H9 (cell line): ENCODE measurements around the gene SASH3. TPM values are rescaled to one million over a fixed set of nuclear protein-coding genes. Genes with fewer than 3 reads are reported as not detected.
A peak's percentile ranks its signal among the peaks of the same experiment; 100 is the strongest.

ENCODE experiments used
- DNase-seq: peaks from one replicate; pipeline ENCODE4 v3.0.0-alpha.2; 2017
- H2AFZ ChIP-seq: one replicate; pipeline ENCODE4 v1.6.1; 2013; ENCODE audit warnings: mild to moderate bottlenecking, low read length, control low read depth, moderate library complexity
- H2AK5ac ChIP-seq: 2 replicates; pipeline ENCODE4 v1.6.1; 2013; ENCODE audit warnings: low read length, control low read depth, mixed read lengths; ENCODE audit not compliant: insufficient read length
- H2BK120ac ChIP-seq: one replicate; pipeline ENCODE4 v1.6.1; 2013; ENCODE audit warnings: low read depth, mild to moderate bottlenecking, low read length, control low read depth, inconsistent platforms; ENCODE audit not compliant: poor library complexity, severe bottlenecking
- H2BK12ac ChIP-seq: 2 replicates; pipeline ENCODE4 v1.6.1; 2013; ENCODE audit warnings: low read length, control low read depth, mixed read lengths, low read depth; ENCODE audit not compliant: insufficient read length
- H2BK15ac ChIP-seq: 2 replicates; pipeline ENCODE4 v1.6.1; 2013; ENCODE audit warnings: low read depth, low read length, control low read depth
- H2BK20ac ChIP-seq: one replicate; pipeline ENCODE4 v1.6.1; 2013; ENCODE audit warnings: low read depth, mild to moderate bottlenecking, low read length, control low read depth, inconsistent platforms; ENCODE audit not compliant: poor library complexity, severe bottlenecking
- H2BK5ac ChIP-seq: 2 replicates; pipeline ENCODE4 v1.6.1; 2013; ENCODE audit warnings: low read length, control low read depth, mixed read lengths; ENCODE audit not compliant: insufficient read length
- H3K14ac ChIP-seq: 2 replicates; pipeline ENCODE4 v1.6.1; 2013; ENCODE audit warnings: low read length, control low read depth; ENCODE audit not compliant: insufficient read depth
- H3K18ac ChIP-seq: 2 replicates; pipeline ENCODE4 v1.6.1; 2013; ENCODE audit warnings: low read depth, mild to moderate bottlenecking, mixed read lengths, low read length, control low read depth; ENCODE audit not compliant: insufficient read length
- H3K23ac ChIP-seq: 2 replicates; pipeline ENCODE4 v1.6.1; 2013; ENCODE audit warnings: low read length, control low read depth, mixed read lengths, low read depth; ENCODE audit not compliant: insufficient read length
- H3K23me2 ChIP-seq: 2 replicates; pipeline ENCODE4 v1.6.1; 2013; ENCODE audit warnings: low read depth, mild to moderate bottlenecking, mixed read lengths, low read length, control low read depth; ENCODE audit not compliant: insufficient read length, poor library complexity, severe bottlenecking
- H3K27ac ChIP-seq: 2 replicates; pipeline ENCODE4 v1.5.1; 2013; ENCODE audit warnings: low read length, control low read depth, mixed read lengths, low read depth; ENCODE audit not compliant: insufficient read length
- H3K27me3 ChIP-seq: 2 replicates; pipeline ENCODE4 v1.6.1; 2013; ENCODE audit warnings: low read length, control low read depth, inconsistent platforms; ENCODE audit not compliant: insufficient read depth
- H3K4ac ChIP-seq: 2 replicates; pipeline ENCODE4 v1.6.1; 2013; ENCODE audit warnings: low read depth, mild to moderate bottlenecking, control low read depth, inconsistent platforms, low read length, moderate library complexity
- H3K4me1 ChIP-seq: 2 replicates; pipeline ENCODE4 v1.6.1; 2013; ENCODE audit warnings: low read length, control low read depth, inconsistent platforms; ENCODE audit not compliant: insufficient read depth
- H3K4me2 ChIP-seq: 2 replicates; pipeline ENCODE4 v1.6.1; 2013; ENCODE audit warnings: low read length, control low read depth, mixed read lengths; ENCODE audit not compliant: insufficient read length, insufficient read depth
- H3K56ac ChIP-seq: 2 replicates; pipeline ENCODE4 v1.6.1; 2013; ENCODE audit warnings: low read depth, mild to moderate bottlenecking, mixed read lengths, low read length, control low read depth; ENCODE audit not compliant: insufficient read length
- H3K79me1 ChIP-seq: 2 replicates; pipeline ENCODE4 v1.6.1; 2013; ENCODE audit warnings: low read depth, mild to moderate bottlenecking, moderate library complexity, low read length, control low read depth, inconsistent platforms; ENCODE audit not compliant: insufficient read depth, poor library complexity, severe bottlenecking
- H3K79me2 ChIP-seq: 2 replicates; pipeline ENCODE4 v1.6.1; 2013; ENCODE audit warnings: low read length, control low read depth, inconsistent platforms; ENCODE audit not compliant: insufficient read depth
- H3K9ac ChIP-seq: 2 replicates; pipeline ENCODE4 v1.6.1; 2013; ENCODE audit warnings: low read length, control low read depth, mixed read lengths; ENCODE audit not compliant: insufficient read length; ENCODE audit errors: extremely low read depth
- H3K9me3 ChIP-seq: one replicate; pipeline ENCODE4 v1.6.1; 2013; ENCODE audit warnings: low read depth, low read length, inconsistent platforms; ENCODE audit not compliant: control insufficient read depth
- H3T11ph ChIP-seq: one replicate; pipeline ENCODE4 v1.6.1; 2013; ENCODE audit warnings: mild to moderate bottlenecking, low read length, control low read depth, inconsistent platforms
- H4K20me1 ChIP-seq: one replicate; pipeline ENCODE4 v1.6.1; 2013; ENCODE audit not compliant: control insufficient read depth, insufficient read length, insufficient read depth
- H4K5ac ChIP-seq: 2 replicates; pipeline ENCODE4 v1.6.1; 2013; ENCODE audit warnings: low read depth, mild to moderate bottlenecking, mixed read lengths, low read length, control low read depth; ENCODE audit not compliant: insufficient read length
- H4K8ac ChIP-seq: replicated peaks from 2 replicates; pipeline ENCODE4 v1.6.1; 2013; ENCODE audit warnings: low read length, control low read depth, mixed read lengths, low read depth; ENCODE audit not compliant: insufficient read length
- H4K91ac ChIP-seq: 2 replicates; pipeline ENCODE4 v1.6.1; 2013; ENCODE audit warnings: low read depth, mild to moderate bottlenecking, moderate library complexity, mixed read lengths, low read length, control low read depth; ENCODE audit not compliant: insufficient read length
- H3K27ac Mint-ChIP-seq, 3 experiments: 2 replicates in 2 of 3; 3 replicates in 1 of 3; pipeline ENCODE4 v1.8.0; 2020 to 2021; ENCODE audit warnings: mixed read lengths in 3 of 3, mild to moderate bottlenecking in 1 of 3, moderate library complexity in 1 of 3
- H3K27me3 Mint-ChIP-seq: 2 replicates; pipeline ENCODE4 v1.8.0; 2021; ENCODE audit warnings: low read depth, mild to moderate bottlenecking, moderate library complexity, mixed read lengths
- H3K36me3 Mint-ChIP-seq, 3 experiments: 2 replicates in 2 of 3; 3 replicates in 1 of 3; pipeline ENCODE4 v1.8.0; 2020 to 2021; ENCODE audit warnings: low read depth in 3 of 3, mixed read lengths in 3 of 3; ENCODE audit not compliant: insufficient read depth in 1 of 3
- H3K4me1 Mint-ChIP-seq, 2 experiments: 2 replicates each; pipeline ENCODE4 v1.8.0; 2020; ENCODE audit warnings: mixed read lengths in 2 of 2
- H3K4me3 Mint-ChIP-seq, 2 experiments: 2 replicates in 1 of 2; 3 replicates in 1 of 2; pipeline ENCODE4 v1.8.0; 2020 to 2021; ENCODE audit warnings: mild to moderate bottlenecking in 2 of 2, mixed read lengths in 2 of 2, moderate library complexity in 1 of 2
- H3K9me3 Mint-ChIP-seq, 2 experiments: 2 replicates in 1 of 2; 3 replicates in 1 of 2; pipeline ENCODE4 v1.8.0; 2020; ENCODE audit warnings: mild to moderate bottlenecking in 2 of 2, mixed read lengths in 2 of 2, moderate library complexity in 1 of 2
- CTCF ChIP-seq: fragments of 200-600 bp; sonication (generic); conservative IDR thresholded peaks from 3 replicates; pipeline ENCODE4 v1.8.0; 2021; ENCODE audit warnings: antibody characterized with exemption, mild to moderate bottlenecking
- WGBS: extraction: QIAGEN DNeasy Blood & Tissue Kit; methylation state at CpG from one replicate; pipeline ENCODE4 v1.1.7; 2013; ENCODE audit warnings: missing lambda C conversion rate, low lambda C conversion rate, mixed read lengths; ENCODE audit not compliant: insufficient read length; ENCODE audit errors: extremely low coverage; 5-methylcytosine and 5-hydroxymethylcytosine counted together
- total RNA-seq: library from RNA; stranded (reverse); gene quantifications from 2 replicates; pipeline ENCODE4 v1.2.1, GENCODE V29; 2021

Gene SASH3
- total RNA-seq, 1 experiment from 2014 or later: not detected

GRCh38 chrX:129759576-129760061 lies 20.1 kb upstream of the SASH3 start:
- Histone ChIP-seq H3K23me2 (peaks cover under 1% of the 10 kb centered on the region), H3K23ac (no peak overlapping the region), H2AK5ac (no peak overlapping the region), H3K9me3 (peaks cover 6% of the 10 kb centered on the region), H3K4ac (no peak overlapping the region), H3K4me2 (no peak overlapping the region), H4K8ac (no peak overlapping the region), H3K56ac (no peak overlapping the region), H3T11ph (no peak overlapping the region), H3K4me1 (no peaks in the 10 kb centered on the region), H3K14ac (no peak overlapping the region; the same call in 1 of the 2 replicates), H3K79me2 (no peaks in the 10 kb centered on the region), H2BK15ac (no peak overlapping the region), H2BK20ac (no peak overlapping the region), H2BK5ac (no peak overlapping the region), H3K79me1 (no peaks in the 10 kb centered on the region), H4K91ac (no peak overlapping the region), H4K20me1 (no peaks in the 10 kb centered on the region), H3K18ac (no peak overlapping the region), H3K27ac (no peak overlapping the region), H3K9ac (no peak overlapping the region), H2AFZ (no peak overlapping the region), H2BK12ac (no peak overlapping the region), H4K5ac (no peak overlapping the region), H3K27me3 (no peaks in the 10 kb centered on the region), H2BK120ac (no peak overlapping the region)
- H3K9me3 Mint-ChIP-seq: peaks cover 0 to 62% of the 10 kb centered on the region in 2 experiments; a peak in 2 of 5 replicates
- DNase-seq: no peak
- no peak for TF ChIP-seq CTCF
- H3K36me3 Mint-ChIP-seq: no peaks in the 10 kb centered on the region; a peak in 1 of 7 replicates
- no CpG with 5 or more reads among the region's 14 CpGs for WGBS
- H3K4me3 Mint-ChIP-seq: no peak overlapping the region
- 0 out of 2 replicates have a peak, but pooled peaks cover 3% of the 10 kb centered on the region for H3K27me3 Mint-ChIP-seq
- H3K4me1 Mint-ChIP-seq: peaks cover 0 to 6% of the 10 kb centered on the region in 2 experiments; a peak in 1 of 4 replicates
- H3K27ac Mint-ChIP-seq: peak overlapping the region in 1 of 3 experiments; percentile 83; a peak in 2 of 7 replicates
